Prostate gland (tissue), 2 donors: Measurements from ENCODE around the gene MACO1.

Experiments used
- CTCF ChIP-seq, 4 experiments: fragments of 200-600 bp in 2 of 4; fragments of 450-650 bp in 2 of 4; sonication (generic) in 2 of 4; IDR thresholded peaks; 1 replicate in 3 of 4; 2 replicates in 1 of 4; pipeline ENCODE4 v1.5.1; 2016 to 2019; ENCODE audit warnings: antibody characterized with exemption in 4 of 4, mild to moderate bottlenecking in 2 of 4, moderate library complexity in 2 of 4
- POLR2A ChIP-seq: fragments of 450-650 bp; IDR thresholded peaks from one replicate; pipeline ENCODE4 v1.6.1; 2016; ENCODE audit warnings: antibody characterized with exemption, mild to moderate bottlenecking
- POLR2AphosphoS5 ChIP-seq: sonication (generic); formaldehyde crosslinking; IDR thresholded peaks from one replicate; pipeline ENCODE4 v1.6.1; 2017; ENCODE audit warnings: antibody characterized with exemption

- TF ChIP-seq CTCF (IDR thresholded peaks at IDR 0.05) (no peak), POLR2AphosphoS5 (no peak), POLR2A (no peak)
These were observed 110.7 kb downstream of the MACO1 start for GRCh38 chr1:25541425-25541824.
